ENCODE measurements around the gene LUM. TPM values are rescaled to one million over a fixed set of nuclear protein-coding genes. Genes with fewer than 3 reads are reported as not detected.

Gene LUM
- polyA plus RNA-seq, 1 experiment, result 307 TPM

GRCh38 chr12:91138337-91138920 is 27.1 kb upstream of the LUM start:
- H3K4me3 ChIP-seq (ENCODE audit: low read depth, low read length), result no peak overlapping the region
- ChIA-PET POLR2A (interaction anchor here (0.8 kb wide), 1 partner anchor 27 kb away, joined by 3 read pairs; no protein-coding TSS in a partner anchor), CTCF (interaction anchor here (1.5 to 4.3 kb wide), 3 partner anchors 29 to 217 kb away, joined by 9 to 25 read pairs (median 9); no protein-coding TSS in a partner anchor)
- TF ChIP-seq CTCF (IDR thresholded peaks at IDR 0.05; ENCODE audit: low read depth, low read length), result no peak
- DNase-seq (ENCODE audit: low read depth, low spot score), result no peak
- H3K27ac ChIP-seq (ENCODE audit: low read depth, low read length), result no peak overlapping the region
- H3K27me3 ChIP-seq (ENCODE audit: control insufficient read depth, insufficient read depth, low read length), result no peaks in the 10 kb centered on the region
- H3K9me3 ChIP-seq (ENCODE audit: control insufficient read depth, insufficient read depth, low read length), result no peaks in the 10 kb centered on the region

- ChIA-PET CTCF (no interaction called here), POLR2A (no interaction called here)
- Histone ChIP-seq H3K27me3 (ENCODE audit: control insufficient read depth, insufficient read depth, low read length) (no peaks in the 10 kb centered on the region), H3K27ac (ENCODE audit: low read depth, low read length) (no peak overlapping the region), H3K9me3 (ENCODE audit: control insufficient read depth, insufficient read depth, low read length) (no peaks in the 10 kb centered on the region), H3K4me3 (ENCODE audit: low read depth, low read length) (no peak overlapping the region)
- TF ChIP-seq CTCF (IDR thresholded peaks at IDR 0.05; ENCODE audit: low read depth, low read length), result no peak
- peak; percentile 67 for DNase-seq (ENCODE audit: low read depth, low spot score)
Measured at GRCh38 chr12:91133871-91134270, 22.6 kb upstream of the LUM start.

- ChIA-PET POLR2A (no interaction called here), CTCF (no interaction called here)
- DNase-seq (ENCODE audit: low read depth, low spot score), result no peak
- H3K27me3 ChIP-seq (ENCODE audit: control insufficient read depth, insufficient read depth, low read length), result no peaks in the 10 kb centered on the region
- no peak for TF ChIP-seq CTCF (IDR thresholded peaks at IDR 0.05; ENCODE audit: low read depth, low read length)
- H3K4me3 ChIP-seq (ENCODE audit: low read depth, low read length), result no peak overlapping the region
- H3K9me3 ChIP-seq (ENCODE audit: control insufficient read depth, insufficient read depth, low read length), result no peaks in the 10 kb centered on the region
- no peak overlapping the region for H3K27ac ChIP-seq (ENCODE audit: low read depth, low read length)
Measured at GRCh38 chr12:91129662-91130362, 18.5 kb upstream of the LUM start.

GRCh38 chr12:91127751-91128150 is 16.5 kb upstream of the LUM start:
- H3K4me3 ChIP-seq (ENCODE audit: low read depth, low read length), result no peak overlapping the region
- no peak for DNase-seq (ENCODE audit: low read depth, low spot score)
- no peaks in the 10 kb centered on the region for H3K9me3 ChIP-seq (ENCODE audit: control insufficient read depth, insufficient read depth, low read length)

More at GRCh38 chr12:91127751-91128150, 16.5 kb upstream of the LUM start:
- no peak overlapping the region for H3K27ac ChIP-seq (ENCODE audit: low read depth, low read length)
- CTCF ChIA-PET, result no interaction called here
- POLR2A ChIA-PET, result no interaction called here
- no peak for TF ChIP-seq CTCF (IDR thresholded peaks at IDR 0.05; ENCODE audit: low read depth, low read length)
- no peaks in the 10 kb centered on the region for H3K27me3 ChIP-seq (ENCODE audit: control insufficient read depth, insufficient read depth, low read length)
